AG04449 (cell line): ENCODE data around the gene C19orf18.

ENCODE experiments used
- CTCF ChIA-PET: fragments of 350-600 bp; formaldehyde crosslinking; extraction: SDS; loops from one replicate; lab custom pipeline; 2021; ENCODE audit warnings: antibody characterized with exemption; lab: Yijun Ruan, JAX
- POLR2A ChIA-PET: fragments of 400-600, 350-600 bp; formaldehyde crosslinking; extraction: SDS; loops from one replicate; lab custom pipeline; 2020; ENCODE audit warnings: antibody characterized with exemption, inconsistent platforms; lab: Yijun Ruan, JAX
- DNase-seq: peaks from one replicate; pipeline ENCODE4 v3.0.0-alpha.2; 2010; ENCODE audit warnings: low read depth, low spot score
- H3K4me3 ChIP-seq: 2 replicates; pipeline ENCODE4 v1.5.1; 2011; ENCODE audit warnings: low read depth, mild to moderate bottlenecking, control low read depth, low read length
- TF ChIP-seq, protein P1 (sequence below): IDR thresholded peaks from one replicate; pipeline ENCODE4 v1.5.1; 2011; ENCODE audit warnings: mild to moderate bottlenecking, moderate library complexity, low read length, control low read depth, inconsistent platforms; ENCODE audit not compliant: insufficient read depth; ENCODE audit errors: missing control alignments

Gene C19orf18

DNA sequence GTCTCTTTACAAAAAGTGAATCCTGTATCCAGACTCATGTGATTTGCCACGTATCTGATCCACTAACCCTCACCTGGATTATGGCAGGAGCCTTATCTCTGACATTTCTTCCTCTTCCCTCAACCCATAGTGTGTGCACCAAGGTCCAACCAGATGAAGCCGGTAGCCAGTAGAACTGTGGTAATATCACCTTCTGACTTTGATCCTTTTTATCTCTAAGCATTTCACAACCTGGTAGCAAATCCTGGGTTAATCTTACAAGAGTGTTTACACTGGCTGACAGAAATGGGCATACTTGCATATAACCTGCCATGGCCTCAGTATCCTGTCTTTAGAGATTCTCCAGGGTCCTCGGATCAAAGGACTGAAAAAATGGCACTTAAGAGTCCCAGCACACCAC is 59.8 kb downstream of the C19orf18 start:
- TF ChIP-seq, protein P1, sequence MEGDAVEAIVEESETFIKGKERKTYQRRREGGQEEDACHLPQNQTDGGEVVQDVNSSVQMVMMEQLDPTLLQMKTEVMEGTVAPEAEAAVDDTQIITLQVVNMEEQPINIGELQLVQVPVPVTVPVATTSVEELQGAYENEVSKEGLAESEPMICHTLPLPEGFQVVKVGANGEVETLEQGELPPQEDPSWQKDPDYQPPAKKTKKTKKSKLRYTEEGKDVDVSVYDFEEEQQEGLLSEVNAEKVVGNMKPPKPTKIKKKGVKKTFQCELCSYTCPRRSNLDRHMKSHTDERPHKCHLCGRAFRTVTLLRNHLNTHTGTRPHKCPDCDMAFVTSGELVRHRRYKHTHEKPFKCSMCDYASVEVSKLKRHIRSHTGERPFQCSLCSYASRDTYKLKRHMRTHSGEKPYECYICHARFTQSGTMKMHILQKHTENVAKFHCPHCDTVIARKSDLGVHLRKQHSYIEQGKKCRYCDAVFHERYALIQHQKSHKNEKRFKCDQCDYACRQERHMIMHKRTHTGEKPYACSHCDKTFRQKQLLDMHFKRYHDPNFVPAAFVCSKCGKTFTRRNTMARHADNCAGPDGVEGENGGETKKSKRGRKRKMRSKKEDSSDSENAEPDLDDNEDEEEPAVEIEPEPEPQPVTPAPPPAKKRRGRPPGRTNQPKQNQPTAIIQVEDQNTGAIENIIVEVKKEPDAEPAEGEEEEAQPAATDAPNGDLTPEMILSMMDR = no peak
- H3K4me3 ChIP-seq = no peak overlapping the region
- POLR2A ChIA-PET = no interaction called here
- no peak for DNase-seq
- CTCF ChIA-PET = interaction anchor here (1.2 to 2.0 kb wide), 3 partner anchors 7 to 28 kb away, joined by 3 to 12 read pairs (median 4); no protein-coding TSS in a partner anchor
